Kidney (tissue), 14 donors: ENCODE results near the gene POU3F1. TPM values are rescaled to one million over a fixed set of nuclear protein-coding genes. Genes with fewer than 3 reads are reported as not detected.

Source experiments
- DNase-seq, 5 donors: peaks; one replicate each; pipeline ENCODE4 v3.0.0-alpha.2; 2013 to 2020
- FAIRE-seq: peaks from 2 replicates; lab custom pipeline; 2012; peaks lifted over from hg19 to GRCh38; lab: Jason Lieb, UNC
- H3K27ac ChIP-seq, 2 donors: one replicate each; pipeline ENCODE4 v1.7.0; 2013; ENCODE audit warnings: low read depth in 2 of 2, low read length in 2 of 2, inconsistent platforms in 1 of 2
- H3K27me3 ChIP-seq: one replicate; pipeline ENCODE4 v1.7.1; 2013; ENCODE audit warnings: low read length, inconsistent platforms; ENCODE audit not compliant: control insufficient read depth, insufficient read depth
- H3K36me3 ChIP-seq, 3 donors: one replicate each; pipeline versions ENCODE4 v1.7.0 to v1.7.1; 2013; ENCODE audit warnings: low read length in 3 of 3, control low read depth in 1 of 3, inconsistent platforms in 1 of 3; ENCODE audit not compliant: insufficient read depth in 3 of 3, control insufficient read depth in 2 of 3
- H3K4me1 ChIP-seq, 3 donors: one replicate each; pipeline versions ENCODE4 v1.7.0 to v1.7.1; 2013; ENCODE audit warnings: low read length in 3 of 3, inconsistent platforms in 1 of 3, low read depth in 1 of 3; ENCODE audit not compliant: control insufficient read depth in 2 of 3, insufficient read depth in 2 of 3
- H3K4me3 ChIP-seq, 3 donors: one replicate each; pipeline versions ENCODE4 v1.7.0 to v1.8.1; 2013; ENCODE audit warnings: low read length in 3 of 3, control low read depth in 1 of 3, inconsistent platforms in 1 of 3
- H3K9ac ChIP-seq, 3 donors: one replicate each; pipeline versions ENCODE4 v1.7.0 to v1.7.1; 2013; ENCODE audit warnings: low read length in 3 of 3, control low read depth in 1 of 3, inconsistent platforms in 1 of 3
- H3K9me3 ChIP-seq, 3 donors: one replicate each; pipeline versions ENCODE4 v1.7.0 to v1.7.1; 2013; ENCODE audit warnings: low read length in 3 of 3, control low read depth in 1 of 3, inconsistent platforms in 1 of 3; ENCODE audit not compliant: control insufficient read depth in 2 of 3, insufficient read depth in 1 of 3
- intact Hi-C: fragments of 100-400 bp; cut with DNase I; formaldehyde crosslinking; loops from one replicate; pipeline ENCODE4 v1.11.1; 2022
- polyA plus RNA-seq: library from polyadenylated mRNA; stranded (reverse); fragments of 350-450 nt; fragmentation: Illumina TruSeq; extraction: RNeasy Lipid Tissue Mini Kit (QIAGEN cat#74804); gene quantifications from one replicate; pipeline ENCODE4 v1.2.3, GENCODE V29; 2014; ENCODE audit warnings: low read depth, low replicate concordance; ENCODE audit not compliant: insufficient read depth
- total RNA-seq: library from RNA; stranded (reverse); fragmentation: NEBNext Ultra II Directional; extraction: Animal tissue kit (Norgen Biotek cat#: 25700); gene quantifications from one replicate; pipeline ENCODE4 v1.2.1, GENCODE V29; 2021
- TF ChIP-seq, protein P1 (sequence below): IDR thresholded peaks from 3 replicates; pipeline ENCODE4 v1.5.1; 2012; ENCODE audit warnings: mild to moderate bottlenecking, moderate library complexity, borderline replicate concordance; ENCODE audit not compliant: insufficient read depth; ENCODE audit errors: extremely low read depth
- donor health status: control.
- donor health status: control.
- donor health status: control.
- donor health status: control.
- donor health status: control.
- donor health status: DM: yes; HTN: yes; CAD: no.
- donor health status: Normal renal cell carcinoma (clear cell type).

POU3F1 gene
- total and polyA plus RNA-seq, 2 donors from 2014 or later = not detected

DNA sequence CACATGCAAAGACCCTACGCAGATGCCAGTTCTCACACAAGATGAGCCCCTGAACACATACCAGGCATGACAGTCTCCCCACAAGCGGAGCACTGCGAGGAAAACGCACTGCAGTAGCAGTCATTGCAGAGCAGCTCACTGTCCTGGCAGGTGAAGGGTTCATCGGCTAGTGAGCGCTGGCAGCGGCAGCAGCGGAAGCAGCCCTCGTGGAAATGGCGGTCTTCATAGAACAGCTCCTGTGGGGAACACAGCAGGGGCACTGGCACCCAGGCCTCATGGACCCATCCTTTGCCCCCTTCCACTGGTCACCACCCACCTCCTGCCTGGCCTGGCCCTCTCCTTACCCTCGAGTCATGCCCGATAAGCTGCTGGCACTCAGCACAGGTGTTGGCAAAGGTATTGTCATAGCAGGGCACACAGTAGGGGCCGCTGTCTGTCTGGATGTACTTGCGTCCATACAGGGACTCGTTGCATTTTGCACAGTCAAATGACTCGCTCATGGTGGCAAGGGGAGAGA is 47.6 kb downstream of the POU3F1 start:
- peak overlapping the region; percentile 58 to 71 for H3K27ac ChIP-seq
- peaks cover 3 to 42% (median 13%) of the 10 kb centered on the region in 3 donors for H3K4me1 ChIP-seq
- DNase-seq = peak in 2 of 5 donors; percentile 54 to 73
- intact Hi-C loops = no loop called here
- no peaks in the 10 kb centered on the region for H3K27me3 ChIP-seq
- H3K9me3 ChIP-seq = no peaks in the 10 kb centered on the region
- no peak for FAIRE-seq
- H3K9ac ChIP-seq = peak overlapping the region in 2 of 3 donors; percentile 7 to 28
- H3K36me3 ChIP-seq = peaks cover 0 to 3% (median 3%) of the 10 kb centered on the region in 3 donors
- TF ChIP-seq, protein P1, sequence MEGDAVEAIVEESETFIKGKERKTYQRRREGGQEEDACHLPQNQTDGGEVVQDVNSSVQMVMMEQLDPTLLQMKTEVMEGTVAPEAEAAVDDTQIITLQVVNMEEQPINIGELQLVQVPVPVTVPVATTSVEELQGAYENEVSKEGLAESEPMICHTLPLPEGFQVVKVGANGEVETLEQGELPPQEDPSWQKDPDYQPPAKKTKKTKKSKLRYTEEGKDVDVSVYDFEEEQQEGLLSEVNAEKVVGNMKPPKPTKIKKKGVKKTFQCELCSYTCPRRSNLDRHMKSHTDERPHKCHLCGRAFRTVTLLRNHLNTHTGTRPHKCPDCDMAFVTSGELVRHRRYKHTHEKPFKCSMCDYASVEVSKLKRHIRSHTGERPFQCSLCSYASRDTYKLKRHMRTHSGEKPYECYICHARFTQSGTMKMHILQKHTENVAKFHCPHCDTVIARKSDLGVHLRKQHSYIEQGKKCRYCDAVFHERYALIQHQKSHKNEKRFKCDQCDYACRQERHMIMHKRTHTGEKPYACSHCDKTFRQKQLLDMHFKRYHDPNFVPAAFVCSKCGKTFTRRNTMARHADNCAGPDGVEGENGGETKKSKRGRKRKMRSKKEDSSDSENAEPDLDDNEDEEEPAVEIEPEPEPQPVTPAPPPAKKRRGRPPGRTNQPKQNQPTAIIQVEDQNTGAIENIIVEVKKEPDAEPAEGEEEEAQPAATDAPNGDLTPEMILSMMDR = no peak
- no peak overlapping the region for H3K4me3 ChIP-seq

DNA sequence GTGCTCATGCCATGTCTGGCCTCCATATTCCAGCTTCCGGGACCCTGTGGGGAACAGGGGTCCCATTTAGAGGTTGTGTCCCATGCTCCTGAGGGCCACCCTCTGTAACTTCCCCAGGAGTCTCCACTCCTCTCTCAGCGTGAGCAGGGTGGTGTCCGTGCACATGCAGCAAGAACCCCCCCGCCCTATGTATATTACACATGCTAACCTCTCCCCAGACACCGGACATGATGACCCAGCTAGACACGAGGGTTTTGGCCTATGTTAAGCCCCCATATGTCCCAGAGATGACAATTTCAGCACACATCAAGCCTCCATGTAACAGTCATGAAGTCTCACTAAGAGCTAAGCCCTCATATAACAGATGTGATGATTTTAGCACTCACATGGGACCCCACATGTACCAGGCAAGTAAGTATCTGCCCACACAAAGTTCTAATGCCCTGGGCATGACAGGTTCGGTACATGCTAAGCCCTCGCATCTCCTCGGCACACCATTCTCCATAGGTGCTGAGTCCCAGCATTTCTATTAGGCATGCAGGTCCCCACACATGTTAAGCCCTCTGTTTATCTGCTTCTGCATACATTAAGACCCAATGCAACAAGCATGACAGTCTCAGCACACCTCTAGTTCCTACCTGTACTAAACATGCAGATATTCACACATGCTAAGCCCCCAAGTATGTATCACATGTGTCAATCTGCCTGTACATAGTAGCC is 48.3 kb downstream of the POU3F1 start:
- Histone ChIP-seq H3K27ac (peak overlapping the region in 1 of 2 donors; percentile 71), H3K9me3 (no peaks in the 10 kb centered on the region), H3K27me3 (no peaks in the 10 kb centered on the region), H3K9ac (no peak overlapping the region), H3K36me3 (peaks cover 0 to 3% (median 3%) of the 10 kb centered on the region in 3 donors), H3K4me1 (peaks cover 3 to 36% (median 13%) of the 10 kb centered on the region in 3 donors), H3K4me3 (no peak overlapping the region)
- no peak for DNase-seq
- intact Hi-C loops = no loop called here
- no peak for FAIRE-seq
- TF ChIP-seq, protein P1 = no peak

DNA sequence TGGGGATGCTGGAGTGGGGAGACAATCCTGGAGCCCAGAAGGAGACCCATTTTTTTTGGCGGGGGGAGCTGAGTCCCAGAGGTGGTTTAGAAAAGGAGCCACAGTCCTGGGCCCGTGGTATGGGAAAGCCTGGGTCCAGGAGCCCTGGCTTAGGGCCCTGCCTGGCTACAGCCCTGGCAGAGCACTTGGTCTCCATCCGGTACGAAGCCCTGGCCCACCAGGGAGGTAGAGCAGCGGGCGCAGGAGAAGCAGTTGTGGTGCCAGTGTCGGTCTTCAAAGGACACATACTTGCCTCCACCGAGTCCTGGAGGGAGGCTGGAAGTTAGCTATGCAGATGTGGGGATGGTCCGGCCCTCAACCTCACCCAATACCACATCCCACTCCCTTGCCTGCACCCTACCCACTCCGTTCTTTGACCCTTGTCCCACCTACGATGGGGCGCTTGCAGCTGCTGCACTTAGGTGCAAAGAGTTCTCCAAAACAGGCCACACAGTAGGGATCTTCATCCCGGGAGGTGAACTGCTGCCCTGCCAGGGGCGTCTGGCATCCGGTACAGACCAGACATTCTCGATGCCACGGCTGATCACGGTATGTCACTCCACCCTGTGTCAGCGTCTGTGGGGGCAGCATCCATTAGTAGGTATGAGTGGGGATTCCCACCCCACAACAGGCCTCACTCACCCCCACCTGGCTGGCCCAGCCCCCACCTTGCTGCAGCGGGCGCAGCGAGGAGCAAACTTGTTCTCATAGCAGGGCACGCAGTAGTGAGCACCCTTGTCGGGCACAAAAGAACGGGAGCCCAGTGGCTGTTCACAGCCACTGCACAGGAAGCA is 49.1 kb downstream of the POU3F1 start:
- Histone ChIP-seq H3K9ac (no peak overlapping the region), H3K27me3 (no peaks in the 10 kb centered on the region), H3K36me3 (peaks cover 0 to 3% (median 3%) of the 10 kb centered on the region in 3 donors), H3K27ac (peak overlapping the region in 1 of 2 donors; percentile 10), H3K9me3 (no peaks in the 10 kb centered on the region), H3K4me1 (peaks cover 3 to 36% (median 13%) of the 10 kb centered on the region in 3 donors), H3K4me3 (no peak overlapping the region)
- TF ChIP-seq, protein P1 = no peak
- DNase-seq (peak in 1 of 5 donors; percentile 73), FAIRE-seq (no peak)
- intact Hi-C loops = no loop called here
